ENCODE data around the gene C12orf57.

C12orf57 gene

DNA sequence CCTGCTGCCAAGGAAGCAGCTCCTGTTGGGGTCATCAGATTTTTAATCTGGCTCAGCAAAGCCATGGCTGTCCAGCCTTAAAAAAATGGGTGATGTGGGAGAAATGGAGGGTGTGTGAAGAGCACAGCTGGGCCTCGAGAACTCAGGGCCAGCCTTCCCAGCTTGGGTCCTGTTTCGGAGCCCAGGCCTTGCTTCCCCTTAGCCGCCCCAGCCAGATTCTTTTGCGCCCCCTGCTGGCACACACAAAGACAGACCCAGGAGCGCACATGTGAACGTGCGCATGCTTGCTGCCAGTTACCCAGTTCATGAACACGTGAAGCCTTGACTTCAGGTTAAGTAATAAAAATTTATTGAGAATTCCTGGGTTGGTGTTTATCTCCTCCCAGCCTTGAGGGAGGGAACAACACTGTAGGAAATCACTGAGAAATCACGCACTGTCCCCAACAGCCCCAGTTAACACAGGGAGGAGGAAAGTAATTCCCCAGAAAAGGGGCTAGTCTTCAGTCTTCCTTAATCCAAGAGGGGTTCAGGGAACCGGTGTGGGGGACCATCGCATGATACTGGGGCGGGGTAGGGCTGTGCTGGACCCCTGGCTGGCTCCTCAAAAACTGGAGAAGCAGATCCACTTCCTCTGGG, 21.3 kb downstream of the C12orf57 start:
- H3K4me3 ChIP-seq (ENCODE audit: insufficient read depth, low read depth, low read length, poor library complexity, severe bottlenecking) = no peak overlapping the region
- peaks cover 43% of the 10 kb centered on the region for H3K36me3 ChIP-seq (ENCODE audit: control insufficient read depth, insufficient read depth, low read length)
- no peaks in the 10 kb centered on the region for H3K27me3 ChIP-seq (replicated peaks; ENCODE audit: control insufficient read depth, insufficient read depth, low read length, poor library complexity, severe bottlenecking)
- no peaks in the 10 kb centered on the region for H3K9me3 ChIP-seq (ENCODE audit: control insufficient read depth, low read length)
- DNase-seq = peak; percentile 68 to 80 (median 78)
- H3K4me1 ChIP-seq (ENCODE audit: control insufficient read depth, insufficient read depth, low read length, poor library complexity, severe bottlenecking) = peaks cover 43% of the 10 kb centered on the region
- H3K27ac ChIP-seq (ENCODE audit: insufficient read depth, low read length, poor library complexity, severe bottlenecking) = peak overlapping the region; percentile 68

- peaks cover 38% of the 10 kb centered on the region for H3K4me1 ChIP-seq (ENCODE audit: control insufficient read depth, insufficient read depth, low read length, poor library complexity, severe bottlenecking)
- peak overlapping the region; percentile 68 for H3K27ac ChIP-seq (ENCODE audit: insufficient read depth, low read length, poor library complexity, severe bottlenecking)
These were observed 21.9 kb downstream of the C12orf57 start for GRCh38 chr12:6965714-6966113.

GRCh38 chr12:6966351-6966750, 22.5 kb downstream of the C12orf57 start:
- Histone ChIP-seq H3K36me3 (ENCODE audit: control insufficient read depth, insufficient read depth, low read length) (peaks cover 39% of the 10 kb centered on the region), H3K27ac (ENCODE audit: insufficient read depth, low read length, poor library complexity, severe bottlenecking) (no peak overlapping the region), H3K9me3 (ENCODE audit: control insufficient read depth, low read length) (no peaks in the 10 kb centered on the region), H3K27me3 (replicated peaks; ENCODE audit: control insufficient read depth, insufficient read depth, low read length, poor library complexity, severe bottlenecking) (no peaks in the 10 kb centered on the region), H3K4me1 (ENCODE audit: control insufficient read depth, insufficient read depth, low read length, poor library complexity, severe bottlenecking) (peaks cover 34% of the 10 kb centered on the region), H3K4me3 (ENCODE audit: insufficient read depth, low read depth, low read length, poor library complexity, severe bottlenecking) (no peak overlapping the region)
- no peak for DNase-seq

More at GRCh38 chr12:6965714-6966113, 21.9 kb downstream of the C12orf57 start:
- H3K4me3 ChIP-seq (ENCODE audit: insufficient read depth, low read depth, low read length, poor library complexity, severe bottlenecking) = no peak overlapping the region
- no peaks in the 10 kb centered on the region for H3K27me3 ChIP-seq (replicated peaks; ENCODE audit: control insufficient read depth, insufficient read depth, low read length, poor library complexity, severe bottlenecking)
- no peaks in the 10 kb centered on the region for H3K9me3 ChIP-seq (ENCODE audit: control insufficient read depth, low read length)
- no peak for DNase-seq
- H3K36me3 ChIP-seq (ENCODE audit: control insufficient read depth, insufficient read depth, low read length) = peaks cover 39% of the 10 kb centered on the region

GRCh38 chr12:6967651-6968100, 23.9 kb downstream of the C12orf57 start:
- Histone ChIP-seq H3K36me3 (ENCODE audit: control insufficient read depth, insufficient read depth, low read length) (peaks cover 39% of the 10 kb centered on the region), H3K27ac (ENCODE audit: insufficient read depth, low read length, poor library complexity, severe bottlenecking) (no peak overlapping the region), H3K27me3 (replicated peaks; ENCODE audit: control insufficient read depth, insufficient read depth, low read length, poor library complexity, severe bottlenecking) (no peaks in the 10 kb centered on the region), H3K9me3 (ENCODE audit: control insufficient read depth, low read length) (no peaks in the 10 kb centered on the region), H3K4me1 (ENCODE audit: control insufficient read depth, insufficient read depth, low read length, poor library complexity, severe bottlenecking) (peaks cover 29% of the 10 kb centered on the region), H3K4me3 (ENCODE audit: insufficient read depth, low read depth, low read length, poor library complexity, severe bottlenecking) (no peak overlapping the region)
- DNase-seq = no peak

- H3K27ac ChIP-seq (ENCODE audit: insufficient read depth, low read length, poor library complexity, severe bottlenecking) = no peak overlapping the region
- no peak overlapping the region for H3K4me3 ChIP-seq (ENCODE audit: insufficient read depth, low read depth, low read length, poor library complexity, severe bottlenecking)
- H3K4me1 ChIP-seq (ENCODE audit: control insufficient read depth, insufficient read depth, low read length, poor library complexity, severe bottlenecking) = peaks cover 29% of the 10 kb centered on the region
- no peaks in the 10 kb centered on the region for H3K27me3 ChIP-seq (replicated peaks; ENCODE audit: control insufficient read depth, insufficient read depth, low read length, poor library complexity, severe bottlenecking)
- peaks cover 39% of the 10 kb centered on the region for H3K36me3 ChIP-seq (ENCODE audit: control insufficient read depth, insufficient read depth, low read length)
- H3K9me3 ChIP-seq (ENCODE audit: control insufficient read depth, low read length) = no peaks in the 10 kb centered on the region
- DNase-seq = no peak
These were observed 24.6 kb downstream of the C12orf57 start for GRCh38 chr12:6968426-6968825.

DNA sequence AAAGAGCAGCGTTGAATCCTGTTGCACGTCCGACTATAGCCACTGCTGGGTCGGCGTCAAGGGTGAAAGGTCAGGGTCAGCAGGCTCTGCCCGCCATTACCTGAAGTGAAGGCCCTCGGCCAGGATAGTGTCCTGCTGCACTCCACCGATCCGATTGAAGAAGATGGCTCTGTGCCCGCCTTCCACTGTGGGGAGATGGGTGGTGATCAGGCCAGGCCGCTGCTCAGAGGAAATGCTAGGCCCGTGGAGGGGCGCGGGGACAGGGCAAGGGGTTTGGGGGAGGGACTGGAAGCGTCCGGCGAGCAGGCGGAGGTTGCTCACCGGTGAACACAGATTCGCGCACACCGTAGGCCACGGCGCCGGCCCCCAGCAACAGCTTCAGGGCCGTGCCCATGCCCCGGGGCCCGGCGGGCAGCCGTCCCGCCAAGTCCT, 26.3 kb downstream of the C12orf57 start:
- peaks cover 51% of the 10 kb centered on the region for H3K36me3 ChIP-seq (ENCODE audit: control insufficient read depth, insufficient read depth, low read length)
- peak overlapping the region; percentile 99 for H3K4me3 ChIP-seq (ENCODE audit: insufficient read depth, low read depth, low read length, poor library complexity, severe bottlenecking)
- H3K27ac ChIP-seq (ENCODE audit: insufficient read depth, low read length, poor library complexity, severe bottlenecking) = peak overlapping the region; percentile 89
- H3K27me3 ChIP-seq (replicated peaks; ENCODE audit: control insufficient read depth, insufficient read depth, low read length, poor library complexity, severe bottlenecking) = no peaks in the 10 kb centered on the region
- no peak for DNase-seq
- H3K4me1 ChIP-seq (ENCODE audit: control insufficient read depth, insufficient read depth, low read length, poor library complexity, severe bottlenecking) = peaks cover 18% of the 10 kb centered on the region
- H3K9me3 ChIP-seq (ENCODE audit: control insufficient read depth, low read length) = no peaks in the 10 kb centered on the region

- peaks cover 50% of the 10 kb centered on the region for H3K36me3 ChIP-seq (ENCODE audit: control insufficient read depth, insufficient read depth, low read length)
- no peaks in the 10 kb centered on the region for H3K9me3 ChIP-seq (ENCODE audit: control insufficient read depth, low read length)
- H3K27me3 ChIP-seq (replicated peaks; ENCODE audit: control insufficient read depth, insufficient read depth, low read length, poor library complexity, severe bottlenecking) = no peaks in the 10 kb centered on the region
- H3K4me1 ChIP-seq (ENCODE audit: control insufficient read depth, insufficient read depth, low read length, poor library complexity, severe bottlenecking) = peaks cover 16% of the 10 kb centered on the region
- H3K27ac ChIP-seq (ENCODE audit: insufficient read depth, low read length, poor library complexity, severe bottlenecking) = no peak overlapping the region
- no peak for DNase-seq
- H3K4me3 ChIP-seq (ENCODE audit: insufficient read depth, low read depth, low read length, poor library complexity, severe bottlenecking) = no peak overlapping the region
These were observed 30.4 kb downstream of the C12orf57 start for GRCh38 chr12:6974180-6974579.

- Histone ChIP-seq H3K36me3 (ENCODE audit: control insufficient read depth, insufficient read depth, low read length) (peaks cover 52% of the 10 kb centered on the region), H3K4me3 (ENCODE audit: insufficient read depth, low read depth, low read length, poor library complexity, severe bottlenecking) (no peak overlapping the region), H3K27ac (ENCODE audit: insufficient read depth, low read length, poor library complexity, severe bottlenecking) (no peak overlapping the region), H3K4me1 (ENCODE audit: control insufficient read depth, insufficient read depth, low read length, poor library complexity, severe bottlenecking) (peaks cover 10% of the 10 kb centered on the region), H3K27me3 (replicated peaks; ENCODE audit: control insufficient read depth, insufficient read depth, low read length, poor library complexity, severe bottlenecking) (no peaks in the 10 kb centered on the region), H3K9me3 (ENCODE audit: control insufficient read depth, low read length) (no peaks in the 10 kb centered on the region)
- DNase-seq = no peak
These were observed 31.6 kb downstream of the C12orf57 start for GRCh38 chr12:6975297-6976032.

DNA sequence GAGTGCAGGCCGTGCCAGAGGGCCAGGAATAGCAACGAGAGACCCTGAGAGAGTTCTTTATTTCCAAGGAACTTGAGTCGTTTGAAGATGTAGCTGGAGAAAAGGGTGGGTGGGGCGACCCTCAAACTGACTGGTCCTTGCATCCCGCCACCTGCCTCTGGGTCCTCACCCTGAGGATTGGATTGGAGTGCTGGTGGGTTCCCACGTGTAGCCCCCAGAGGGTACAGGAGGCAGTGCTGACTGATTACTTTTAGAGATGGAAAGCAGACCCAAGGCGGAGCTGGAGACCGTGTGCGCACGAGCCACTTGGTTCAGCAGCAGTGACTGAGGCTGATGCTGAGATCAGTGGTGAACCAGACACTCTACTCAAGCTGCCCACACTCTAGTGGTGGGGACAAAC, 33.8 kb downstream of the C12orf57 start:
- no peaks in the 10 kb centered on the region for H3K4me1 ChIP-seq (ENCODE audit: control insufficient read depth, insufficient read depth, low read length, poor library complexity, severe bottlenecking)
- no peak for DNase-seq
- no peak overlapping the region for H3K27ac ChIP-seq (ENCODE audit: insufficient read depth, low read length, poor library complexity, severe bottlenecking)
- H3K36me3 ChIP-seq (ENCODE audit: control insufficient read depth, insufficient read depth, low read length) = peaks cover 74% of the 10 kb centered on the region
- H3K4me3 ChIP-seq (ENCODE audit: insufficient read depth, low read depth, low read length, poor library complexity, severe bottlenecking) = no peak overlapping the region
- no peaks in the 10 kb centered on the region for H3K9me3 ChIP-seq (ENCODE audit: control insufficient read depth, low read length)
- no peaks in the 10 kb centered on the region for H3K27me3 ChIP-seq (replicated peaks; ENCODE audit: control insufficient read depth, insufficient read depth, low read length, poor library complexity, severe bottlenecking)

GRCh38 chr12:6978188-6978587, 34.4 kb downstream of the C12orf57 start:
- Histone ChIP-seq H3K36me3 (ENCODE audit: control insufficient read depth, insufficient read depth, low read length) (peaks cover 74% of the 10 kb centered on the region), H3K27me3 (replicated peaks; ENCODE audit: control insufficient read depth, insufficient read depth, low read length, poor library complexity, severe bottlenecking) (no peaks in the 10 kb centered on the region), H3K27ac (ENCODE audit: insufficient read depth, low read length, poor library complexity, severe bottlenecking) (no peak overlapping the region), H3K4me3 (ENCODE audit: insufficient read depth, low read depth, low read length, poor library complexity, severe bottlenecking) (no peak overlapping the region), H3K9me3 (ENCODE audit: control insufficient read depth, low read length) (no peaks in the 10 kb centered on the region), H3K4me1 (ENCODE audit: control insufficient read depth, insufficient read depth, low read length, poor library complexity, severe bottlenecking) (no peaks in the 10 kb centered on the region)
- no peak for DNase-seq

Data from effector memory CD4-positive, alpha-beta T cell (primary cell).